ELR (cell line): ENCODE data around the gene PDIK1L.
"Not testable (repeated sequence)": the region's sequence is repeated elsewhere in the genome, so short reads cannot be mapped to it uniquely, and the experiment has no call there.

Experiments used
- DNase-seq: peaks from one replicate; pipeline ENCODE4 v3.0.0-alpha.2; 2015; ENCODE audit warnings: low read depth

PDIK1L gene

DNA sequence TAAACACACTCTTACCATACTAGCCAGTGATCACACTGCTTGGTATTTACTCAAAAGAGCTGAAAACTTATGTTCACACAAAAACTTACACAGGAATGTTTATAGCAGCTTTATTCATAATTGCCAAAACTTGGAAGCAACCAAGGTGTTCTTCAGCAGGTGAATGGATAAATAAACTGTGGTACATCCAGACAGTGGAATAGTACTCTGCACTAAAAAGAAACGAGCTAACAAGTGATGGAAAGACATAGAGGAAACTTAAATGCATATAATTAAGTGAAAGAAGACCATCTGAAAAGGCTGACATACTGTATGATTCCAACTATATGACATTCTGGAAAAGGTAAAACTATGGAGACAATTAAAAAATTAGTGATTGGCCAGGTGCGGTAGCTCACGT, 20.7 kb upstream of the PDIK1L start:
- no peak for DNase-seq

DNA sequence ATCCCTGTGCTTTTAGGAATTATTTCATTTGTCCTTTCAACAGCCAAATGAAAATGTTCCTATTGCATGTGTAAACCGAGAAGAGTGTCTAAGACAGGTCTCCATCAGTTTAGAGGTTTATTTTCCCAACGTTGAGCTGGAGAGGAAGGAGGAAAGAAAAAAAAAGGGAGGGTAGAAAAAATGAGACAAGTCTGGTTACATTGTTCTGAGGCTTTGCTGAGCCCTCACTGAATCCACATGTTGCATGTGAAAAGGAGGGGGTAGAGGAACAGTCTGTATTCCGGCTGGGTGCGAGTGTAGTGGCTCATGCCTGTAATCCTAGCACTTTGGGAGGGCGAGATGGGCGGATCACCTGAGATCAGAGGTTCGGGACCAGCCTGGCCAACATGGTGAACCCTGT, 19.2 kb upstream of the PDIK1L start:
- DNase-seq: no peak

DNA sequence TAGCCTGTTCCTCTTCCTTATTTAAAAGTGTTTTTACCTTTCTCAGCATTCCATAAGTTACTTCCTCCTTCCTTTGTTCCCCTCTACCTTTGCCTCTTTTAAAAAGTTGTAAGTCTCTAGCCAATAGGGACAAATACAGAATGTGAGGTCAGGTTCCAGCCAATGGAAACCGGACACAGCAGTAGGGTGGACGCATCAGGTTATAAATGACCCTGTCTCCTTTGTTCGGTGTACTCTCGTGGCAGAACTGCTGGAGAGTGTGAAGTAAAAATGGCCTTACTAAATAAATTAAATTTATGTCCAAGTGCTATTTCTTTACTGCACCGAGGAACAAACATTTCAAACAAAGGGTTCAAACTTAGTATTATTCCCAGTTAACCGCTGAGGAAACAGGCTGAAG, 18.1 kb upstream of the PDIK1L start:
- DNase-seq: not testable (repeated sequence)

DNA sequence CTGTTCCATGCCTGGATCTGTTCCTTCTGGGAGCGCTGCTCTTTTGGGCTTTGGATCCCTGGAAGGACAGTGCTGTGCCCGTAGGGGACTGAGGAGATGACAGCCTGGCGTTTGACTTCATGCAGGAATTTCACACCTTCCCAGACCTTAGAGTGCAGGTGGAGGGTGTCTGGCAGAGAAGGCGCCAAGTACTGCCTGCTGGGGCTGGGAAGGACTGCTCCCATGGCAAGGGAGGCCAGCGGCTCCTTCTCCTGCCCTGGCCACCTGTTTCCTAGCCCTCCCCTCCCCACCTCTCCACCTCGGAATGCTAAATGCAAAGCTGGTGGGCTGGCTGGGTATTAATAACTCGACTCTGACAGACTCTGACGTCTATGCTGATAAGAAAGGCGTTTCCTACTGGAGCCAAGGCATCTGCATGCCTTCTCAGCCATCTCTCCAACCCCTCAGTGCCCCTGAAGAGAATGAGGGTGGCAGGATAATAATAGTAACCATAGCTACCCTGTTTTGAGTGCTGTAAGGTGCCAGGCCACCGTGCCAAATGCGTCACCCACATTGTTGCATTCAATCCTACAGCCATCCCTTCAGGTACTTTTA, 17.5 kb upstream of the PDIK1L start:
- no peak for DNase-seq

DNA sequence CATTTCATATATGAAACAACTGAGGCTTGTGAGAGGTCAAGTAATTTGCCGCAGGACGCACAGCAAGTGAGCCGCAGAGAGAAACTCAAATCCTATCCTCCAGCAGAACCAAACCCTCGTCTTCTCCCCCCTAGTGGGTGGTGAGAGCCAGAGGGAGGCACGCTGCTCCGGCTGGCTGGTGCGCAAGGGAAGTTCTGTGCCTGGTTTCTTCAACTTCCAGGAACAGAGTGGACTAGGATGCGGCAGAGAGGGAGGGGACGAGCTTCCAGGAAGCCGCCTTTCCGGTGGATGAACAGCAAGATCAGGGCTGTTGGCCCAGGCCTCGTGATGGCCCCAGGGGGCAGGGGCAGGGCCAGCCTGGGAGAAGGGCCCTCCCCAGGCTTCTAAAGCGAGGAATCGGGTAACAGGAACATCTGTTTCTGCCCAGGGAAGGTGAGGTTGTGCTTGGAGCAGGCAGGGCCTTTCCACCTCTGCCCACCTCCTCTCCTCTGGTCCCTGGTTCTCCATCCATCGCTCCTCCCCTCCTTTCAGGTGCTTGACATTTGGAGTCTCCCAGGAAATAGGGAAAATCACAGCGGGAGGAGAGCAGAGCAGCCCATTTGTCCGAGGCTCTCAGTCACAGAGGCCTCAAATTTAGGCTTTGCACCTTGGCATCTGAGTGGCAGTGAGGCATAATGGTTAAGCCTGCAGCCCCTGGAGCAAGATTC, 16.8 kb upstream of the PDIK1L start:
- peak; percentile 46 for DNase-seq

DNA sequence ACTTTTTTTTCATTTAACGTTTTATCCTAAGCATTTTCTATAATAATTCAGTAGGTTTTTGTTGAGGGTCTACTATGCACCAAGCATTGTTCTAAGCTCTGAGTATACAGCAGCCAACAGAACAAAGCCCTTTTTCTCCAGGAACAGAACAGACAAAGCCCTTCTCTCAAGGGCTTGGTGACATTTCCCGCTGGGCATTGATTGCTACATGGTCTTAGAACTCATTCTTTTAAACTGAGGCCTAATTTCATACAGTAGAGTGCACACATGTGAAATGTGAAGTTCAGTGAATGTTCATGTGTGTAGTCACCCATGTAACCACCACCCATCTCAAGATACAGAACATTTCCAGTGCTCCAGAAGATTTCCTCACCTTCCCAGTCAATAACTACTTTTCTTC, 15.2 kb upstream of the PDIK1L start:
- DNase-seq: no peak

DNA sequence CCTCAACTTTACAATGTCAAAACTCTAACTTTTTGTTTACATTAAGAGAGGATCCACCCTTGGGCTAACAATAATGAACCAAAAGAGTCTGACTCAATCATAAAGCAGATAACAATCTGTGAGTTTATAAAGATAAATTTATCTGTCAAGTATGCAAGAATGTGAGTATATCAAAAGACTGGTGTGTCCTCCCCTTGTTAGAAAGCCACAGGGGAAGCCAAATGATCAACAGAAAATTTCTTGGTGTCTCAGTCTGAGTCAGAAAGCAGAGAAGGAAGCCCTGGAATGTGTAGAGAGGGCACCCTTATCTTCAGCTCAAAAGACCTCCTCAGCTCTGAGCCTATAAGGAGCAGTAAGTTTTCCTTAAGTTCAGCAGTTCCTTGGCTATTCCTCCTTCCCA, 13.9 kb upstream of the PDIK1L start:
- DNase-seq: peak; percentile 87

DNA sequence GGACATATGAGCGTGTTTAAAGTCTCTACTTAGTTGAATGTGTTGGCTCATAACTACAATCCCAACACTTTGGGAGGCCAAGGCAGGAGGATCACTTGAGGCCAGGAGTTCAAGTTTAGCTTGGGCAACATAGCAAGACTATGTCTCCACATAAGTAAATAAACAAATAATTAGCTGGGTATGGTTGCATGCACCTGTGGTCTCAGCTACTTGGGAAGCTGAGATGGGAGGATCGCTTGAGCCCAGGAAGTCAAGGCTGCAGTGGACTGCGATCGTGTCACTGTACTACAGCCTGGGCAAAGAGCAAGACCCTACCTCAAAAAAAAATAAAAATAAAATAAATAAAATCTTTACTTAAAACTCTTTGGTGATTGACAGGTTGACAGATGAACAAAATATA, 13.0 kb upstream of the PDIK1L start:
- DNase-seq: no peak

DNA sequence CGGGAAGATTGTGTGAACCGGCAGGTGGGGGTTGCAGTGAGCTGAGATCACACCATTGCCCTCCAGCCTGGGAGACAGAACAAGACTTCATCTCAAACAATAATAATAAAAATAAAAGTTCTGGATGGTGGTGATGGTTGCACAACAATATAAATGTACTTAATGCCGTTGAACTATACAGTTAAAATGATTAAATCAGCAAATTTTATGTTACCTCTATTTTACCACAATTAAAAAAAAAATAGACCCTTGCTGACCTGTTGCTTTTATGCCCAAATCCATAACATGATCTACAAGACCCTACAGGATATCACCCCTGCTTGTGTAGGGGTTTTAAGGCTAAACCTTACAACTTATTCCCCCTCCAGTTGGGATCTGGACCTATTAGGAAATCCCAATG, 11.8 kb upstream of the PDIK1L start:
- no peak for DNase-seq

DNA sequence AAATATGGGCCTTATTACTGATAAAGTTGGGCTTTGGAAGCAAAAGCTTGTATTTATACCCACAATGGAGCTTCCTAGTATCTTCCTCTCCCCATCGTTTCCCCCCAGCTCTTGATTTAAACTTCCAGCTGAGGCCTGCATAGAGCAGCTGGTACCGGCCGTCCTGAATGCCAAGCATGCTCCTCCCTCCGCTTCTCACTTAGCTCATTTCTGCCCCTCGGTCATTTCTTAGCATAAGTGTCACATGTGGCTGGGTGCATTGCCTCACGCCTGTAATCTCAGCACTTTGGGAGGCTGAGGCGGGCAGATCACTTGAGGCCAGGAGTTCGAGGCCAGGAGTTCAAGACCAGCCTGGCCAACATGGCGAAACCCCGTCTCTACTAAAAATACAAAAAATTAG, 11.4 kb upstream of the PDIK1L start:
- DNase-seq: not testable (repeated sequence)

DNA sequence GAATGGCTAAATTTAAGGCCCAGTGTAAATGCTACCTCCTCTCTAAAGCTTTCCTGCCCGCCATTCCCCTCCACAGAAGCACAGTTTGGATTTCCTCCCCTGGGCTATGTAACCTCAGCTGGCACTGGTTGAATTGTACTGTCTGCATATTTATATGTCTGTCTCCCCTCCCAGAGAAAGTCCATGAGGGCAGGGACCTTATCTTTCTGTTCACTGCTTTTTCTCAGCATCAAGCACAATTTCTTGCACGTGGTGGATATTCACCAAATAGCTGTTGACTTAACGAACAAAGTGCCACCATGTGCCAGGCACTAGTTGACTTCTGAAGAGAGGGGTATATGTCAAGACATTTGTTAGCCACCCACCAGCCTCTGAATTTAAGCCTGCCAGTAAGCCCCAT, 9.5 kb upstream of the PDIK1L start:
- no peak for DNase-seq

DNA sequence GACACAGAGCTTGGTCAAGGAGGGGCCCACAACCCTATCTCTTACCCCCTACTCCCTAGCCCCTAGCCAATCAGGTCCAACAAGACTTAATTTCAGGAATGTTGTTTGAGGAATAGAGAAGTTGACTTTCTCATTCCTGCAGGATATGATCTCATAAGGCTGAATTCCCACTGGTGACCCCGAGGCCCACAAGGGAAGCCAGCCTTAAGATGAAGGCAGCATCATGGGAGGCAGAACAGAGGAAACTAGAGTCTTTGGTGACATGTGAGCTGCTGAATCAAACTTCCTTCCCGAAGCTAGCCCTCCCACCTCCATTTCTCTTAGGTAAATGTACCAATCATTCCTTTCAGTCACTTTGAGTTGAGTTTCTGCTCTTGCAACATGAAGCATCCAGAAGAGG, 9.1 kb upstream of the PDIK1L start:
- peak; percentile 27 for DNase-seq

DNA sequence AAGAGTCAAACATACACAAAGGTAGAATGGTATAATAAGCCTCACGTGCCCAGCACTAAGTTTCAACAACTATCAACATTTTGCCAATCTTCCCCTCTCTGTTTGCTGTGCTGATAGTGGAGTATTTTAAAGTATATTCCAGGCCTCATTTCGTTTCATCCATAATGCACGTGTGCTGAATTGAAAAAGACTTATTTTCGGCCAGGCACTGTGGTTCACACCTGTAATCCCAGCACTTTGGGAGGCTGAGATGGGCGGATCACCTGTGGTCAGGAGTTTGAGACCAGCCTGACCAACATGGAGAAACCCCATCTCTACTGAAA, 6.4 kb upstream of the PDIK1L start:
- not testable (repeated sequence) for DNase-seq

DNA sequence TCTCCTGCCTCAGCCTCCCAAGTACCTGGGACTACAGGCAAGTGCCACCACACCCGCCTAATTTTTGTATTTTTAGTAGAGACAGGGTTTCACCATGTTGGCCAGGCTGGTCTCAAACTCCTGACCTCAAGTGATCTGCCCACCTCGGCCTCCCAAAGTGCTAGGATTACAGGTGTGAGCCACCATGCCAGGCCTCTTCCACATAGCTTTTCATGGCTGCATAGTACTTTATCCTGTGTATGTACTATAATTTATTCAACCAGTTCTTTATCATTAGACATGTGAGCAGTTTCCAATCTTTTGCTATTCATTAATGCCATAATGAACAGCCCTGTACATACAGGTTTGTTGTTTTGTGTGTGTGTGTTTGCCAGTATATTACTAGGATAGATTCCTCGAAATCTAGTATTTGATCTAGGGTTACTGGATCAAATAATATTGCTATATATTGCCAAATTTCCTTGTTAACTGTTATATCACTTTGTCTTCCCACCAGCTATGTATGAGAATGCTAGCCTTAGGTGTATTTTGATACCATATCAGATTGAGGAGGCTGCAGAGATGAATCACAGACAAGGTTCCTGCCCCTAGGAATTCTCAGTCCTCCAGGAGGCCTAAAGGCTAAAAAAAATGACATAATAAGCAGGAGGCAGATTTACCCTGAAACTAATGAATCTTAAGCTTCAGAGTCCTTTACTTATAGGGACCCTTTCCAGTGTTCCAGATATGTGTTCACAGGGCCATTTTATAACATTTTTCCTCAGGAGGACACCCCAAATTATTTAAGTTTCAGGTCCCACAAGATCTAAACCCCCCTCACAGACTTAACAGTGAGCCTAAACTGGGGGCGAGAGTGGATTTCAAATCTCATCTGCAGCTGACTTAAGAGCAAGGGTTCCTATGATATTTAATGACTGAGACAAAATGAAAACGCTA, 2.1 kb upstream of the PDIK1L start:
- peak; percentile 20 for DNase-seq

DNA sequence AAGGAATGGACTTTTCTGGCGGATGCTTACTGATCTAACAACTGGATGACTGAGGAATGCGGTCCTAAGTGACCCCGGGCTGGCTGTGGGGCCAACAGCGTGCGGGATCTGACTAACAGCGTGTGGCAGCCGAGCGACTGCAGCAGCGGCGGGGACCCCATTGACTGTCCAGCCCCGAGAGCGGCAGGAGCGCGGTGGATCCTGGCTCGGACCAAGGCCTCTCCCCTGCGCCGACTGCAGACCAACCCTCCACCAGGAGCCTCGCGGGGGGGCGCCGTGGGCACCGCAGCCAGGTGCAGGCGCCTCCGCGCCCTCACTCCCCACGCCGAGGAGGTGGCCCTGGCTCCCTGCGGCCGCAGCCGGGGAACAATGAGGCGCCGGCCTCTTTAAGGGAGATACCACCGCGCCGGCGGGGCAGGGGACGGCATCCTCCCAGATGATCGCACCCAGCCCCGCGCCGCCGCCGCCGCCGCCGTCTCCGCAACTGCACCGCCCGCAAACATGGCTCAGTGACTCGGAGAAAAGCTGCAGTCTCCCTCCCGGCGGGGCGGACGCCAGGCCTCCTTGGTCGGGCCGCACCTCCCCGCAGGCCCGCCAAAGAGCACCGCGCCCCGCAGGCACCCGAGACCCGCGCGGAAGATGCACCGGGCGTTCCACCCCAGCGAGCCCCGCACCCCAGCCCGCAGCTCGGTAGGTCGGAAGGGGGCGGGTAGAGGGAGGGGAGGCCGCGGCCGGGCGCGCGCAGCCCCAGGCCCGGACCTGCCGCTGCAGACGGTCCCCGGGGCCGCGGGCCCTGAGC, 694 bp upstream of the PDIK1L start:
- peak; percentile 72 for DNase-seq

DNA sequence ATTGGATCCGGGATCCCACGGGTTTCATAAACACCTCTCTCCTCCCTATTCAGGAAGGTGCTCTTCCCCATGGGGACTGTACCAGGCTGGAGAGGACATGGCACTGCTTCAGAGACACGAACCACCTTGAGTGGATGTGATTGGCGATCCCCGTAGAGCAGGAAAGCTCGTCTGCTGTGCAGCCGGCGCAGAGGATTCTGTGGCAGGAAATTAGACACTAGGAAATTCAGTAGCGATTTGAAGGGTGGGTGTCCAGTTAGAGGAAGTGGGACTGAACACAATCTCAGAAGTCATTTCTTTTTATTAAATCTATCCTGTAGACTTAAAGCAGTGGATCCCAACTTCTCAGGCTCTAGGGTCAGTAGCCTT, 767 bp downstream of the PDIK1L start:
- DNase-seq: peak; percentile 32

DNA sequence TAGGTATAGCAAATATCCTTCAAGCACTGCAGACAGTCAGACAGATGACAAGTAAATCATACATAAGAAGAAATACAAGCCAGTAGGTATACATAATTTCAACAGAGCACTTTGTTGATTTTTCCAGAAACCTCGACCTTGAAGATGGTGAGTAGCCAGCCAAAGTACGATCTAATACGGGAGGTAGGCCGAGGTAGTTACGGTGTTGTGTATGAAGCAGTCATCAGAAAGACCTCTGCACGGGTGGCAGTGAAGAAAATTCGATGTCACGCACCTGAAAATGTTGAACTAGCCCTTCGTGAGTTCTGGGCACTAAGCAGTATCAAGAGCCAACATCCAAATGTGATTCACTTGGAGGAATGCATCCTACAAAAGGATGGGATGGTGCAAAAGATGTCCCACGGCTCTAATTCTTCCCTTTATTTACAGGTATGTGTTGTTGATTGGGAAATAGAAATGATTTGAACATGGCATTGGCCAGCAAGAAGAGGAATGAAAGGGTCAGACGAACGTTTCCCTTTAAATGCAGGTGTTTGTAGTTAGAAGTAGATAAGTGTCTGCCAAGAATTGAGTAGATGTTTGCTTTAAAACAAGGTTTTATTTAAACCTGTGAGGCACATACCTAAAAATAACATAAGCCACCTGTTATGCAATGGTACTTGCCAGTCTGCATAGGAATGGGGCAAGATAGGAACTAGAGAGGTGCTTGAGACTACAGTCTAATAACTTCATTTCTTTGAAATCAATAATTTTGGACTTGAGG, 2.7 kb downstream of the PDIK1L start:
- no peak for DNase-seq

DNA sequence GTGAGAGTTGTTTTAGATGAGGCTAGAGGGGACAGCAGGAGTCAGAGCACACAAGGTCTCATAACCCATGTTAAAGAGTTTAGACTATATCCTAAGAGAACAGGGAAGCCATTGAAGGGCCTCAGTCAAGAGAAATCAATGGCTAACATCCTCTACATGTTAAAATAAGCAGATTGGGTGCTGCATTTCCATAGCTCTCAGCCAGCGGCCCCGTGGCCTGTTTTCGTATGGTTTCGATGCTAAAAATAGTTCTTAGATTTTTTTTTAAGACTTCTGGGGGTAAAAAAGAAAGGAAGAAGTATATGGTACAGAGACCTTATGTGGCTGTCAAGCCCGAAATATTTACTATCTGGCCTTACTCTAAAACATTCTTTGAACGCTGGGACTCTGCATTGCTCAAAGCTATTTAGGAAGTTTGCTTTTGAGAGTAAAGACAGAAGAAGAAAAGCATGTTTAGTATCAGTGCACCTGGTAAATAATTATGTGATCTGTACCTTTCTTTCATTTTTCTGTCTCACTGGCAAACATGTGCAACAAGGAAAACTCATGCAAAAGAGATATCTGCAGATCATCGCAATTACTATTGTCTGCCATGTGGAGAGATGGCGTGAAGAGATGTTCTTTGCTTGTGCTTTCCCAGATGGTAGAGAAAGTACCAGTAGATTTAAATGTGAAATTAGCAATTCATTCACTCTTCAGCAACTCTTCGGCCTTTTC, 8.4 kb downstream of the PDIK1L start:
- DNase-seq: no peak

DNA sequence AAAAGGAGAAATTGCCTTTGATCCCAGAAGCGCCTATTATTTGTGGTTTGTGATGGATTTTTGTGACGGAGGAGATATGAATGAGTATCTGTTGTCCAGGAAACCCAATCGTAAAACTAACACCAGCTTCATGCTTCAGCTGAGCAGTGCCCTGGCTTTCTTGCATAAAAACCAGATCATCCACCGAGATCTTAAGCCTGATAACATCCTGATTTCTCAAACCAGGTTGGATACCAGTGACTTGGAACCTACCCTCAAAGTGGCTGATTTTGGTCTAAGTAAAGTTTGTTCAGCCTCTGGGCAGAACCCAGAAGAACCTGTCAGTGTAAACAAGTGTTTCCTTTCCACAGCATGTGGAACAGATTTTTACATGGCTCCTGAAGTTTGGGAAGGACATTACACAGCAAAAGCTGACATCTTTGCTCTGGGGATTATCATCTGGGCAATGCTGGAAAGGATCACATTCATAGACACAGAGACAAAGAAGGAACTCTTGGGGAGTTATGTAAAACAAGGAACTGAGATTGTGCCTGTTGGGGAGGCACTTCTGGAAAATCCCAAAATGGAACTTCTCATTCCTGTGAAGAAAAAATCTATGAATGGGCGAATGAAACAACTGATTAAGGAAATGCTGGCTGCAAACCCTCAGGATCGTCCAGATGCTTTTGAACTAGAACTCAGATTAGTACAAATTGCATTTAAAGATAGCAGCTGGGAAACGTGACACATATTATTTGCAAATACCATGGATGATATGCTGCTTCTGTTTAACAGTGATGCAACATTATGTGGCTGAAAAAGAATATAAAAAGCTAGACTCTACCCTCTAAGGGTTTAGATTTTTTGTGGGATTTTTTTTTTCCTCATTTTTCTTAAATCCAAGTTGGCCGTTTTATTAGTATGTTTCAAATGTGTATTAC, 10.5 kb downstream of the PDIK1L start:
- peak; percentile 43 for DNase-seq
